HL-60/S4 (cell line): ENCODE results near the gene TSPAN33.
"Not testable (repeated sequence)": the region's sequence is repeated elsewhere in the genome, so short reads cannot be mapped to it uniquely, and the experiment has no call there.

Source experiments
- in situ Hi-C: fragments of 300-500 bp; cut with MboI; formaldehyde crosslinking; loops from 2 replicates; pipeline ENCODE4 v1.14.3; 2022; ENCODE audit warnings: low sequenced_read_pairs

TSPAN33 gene

GRCh38 chr7:129169686-129170440, 25.4 kb downstream of the TSPAN33 start:
- in situ Hi-C loops = no loop called here

DNA sequence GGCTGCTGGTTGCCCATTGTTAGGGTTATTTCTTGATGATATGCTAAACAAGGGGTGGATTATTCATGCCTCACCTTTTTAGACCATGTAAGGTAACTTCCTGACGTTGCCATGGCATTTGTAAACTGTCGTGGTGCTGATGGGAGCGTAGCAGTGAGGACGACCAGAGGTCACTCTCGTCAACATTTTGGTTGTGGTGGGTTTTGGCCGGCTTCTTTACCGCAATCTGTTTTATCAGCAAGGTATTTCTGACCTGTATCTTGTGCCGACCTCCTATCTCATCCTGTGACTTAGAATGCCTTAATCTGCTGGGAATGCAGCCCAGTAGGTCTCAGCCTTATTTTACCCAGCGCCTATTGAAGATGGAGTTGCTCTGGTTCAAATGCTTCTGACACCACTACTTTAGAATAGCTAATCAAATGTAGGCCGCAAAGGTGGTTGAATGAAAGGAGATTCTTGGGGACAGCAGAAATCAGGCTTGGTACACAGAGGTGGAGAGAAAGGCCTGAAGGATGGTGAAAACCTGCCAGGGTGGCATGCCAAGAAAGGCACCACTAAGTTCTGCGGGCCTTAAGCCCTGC, 26.0 kb downstream of the TSPAN33 start:
- in situ Hi-C loops = no loop called here

- in situ Hi-C loops = not testable (repeated sequence)
These were observed 29.4 kb downstream of the TSPAN33 start for GRCh38 chr7:129173861-129174260.

GRCh38 chr7:129176916-129177710, 32.6 kb downstream of the TSPAN33 start:
- in situ Hi-C loops = no loop called here

GRCh38 chr7:129184981-129185670, 40.6 kb downstream of the TSPAN33 start:
- in situ Hi-C loops = no loop called here

- in situ Hi-C loops = no loop called here
These were observed 42.3 kb downstream of the TSPAN33 start for GRCh38 chr7:129186749-129187260.

GRCh38 chr7:129187681-129188371, 43.3 kb downstream of the TSPAN33 start:
- in situ Hi-C loops = no loop called here

DNA sequence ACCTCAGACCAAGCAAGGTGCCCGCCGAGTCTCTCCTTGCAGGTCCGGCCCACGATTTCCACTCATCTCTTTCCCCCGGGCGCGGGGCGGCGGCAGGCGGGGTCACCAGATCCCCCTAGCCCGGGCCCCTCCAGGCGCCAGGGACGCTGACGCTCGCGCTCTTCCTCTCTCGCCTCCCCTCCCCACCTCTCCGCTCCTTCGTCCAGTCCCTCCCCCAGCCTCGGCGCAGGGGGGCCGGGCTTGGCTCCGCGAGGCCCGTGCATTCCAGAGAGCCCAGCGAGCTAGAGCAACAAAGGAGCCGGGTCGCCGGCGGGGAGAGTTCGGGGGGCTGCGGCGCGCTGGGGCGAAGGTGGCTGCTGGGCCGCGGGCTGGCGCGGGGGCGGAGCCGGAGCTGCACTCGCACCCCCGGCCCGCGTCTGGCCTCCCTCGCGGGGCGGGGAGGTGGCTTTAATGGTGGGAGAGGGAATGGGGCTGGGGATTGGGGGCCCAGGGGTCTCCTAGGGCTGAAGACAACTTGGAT, 43.9 kb downstream of the TSPAN33 start, which contains the start of gene SMO:
SMO (plus strand) TSS at position 262 of the 520 bp plus-strand sequence. CDS start 519 bp downstream, outside the sequence.
- in situ Hi-C loops = no loop called here

DNA sequence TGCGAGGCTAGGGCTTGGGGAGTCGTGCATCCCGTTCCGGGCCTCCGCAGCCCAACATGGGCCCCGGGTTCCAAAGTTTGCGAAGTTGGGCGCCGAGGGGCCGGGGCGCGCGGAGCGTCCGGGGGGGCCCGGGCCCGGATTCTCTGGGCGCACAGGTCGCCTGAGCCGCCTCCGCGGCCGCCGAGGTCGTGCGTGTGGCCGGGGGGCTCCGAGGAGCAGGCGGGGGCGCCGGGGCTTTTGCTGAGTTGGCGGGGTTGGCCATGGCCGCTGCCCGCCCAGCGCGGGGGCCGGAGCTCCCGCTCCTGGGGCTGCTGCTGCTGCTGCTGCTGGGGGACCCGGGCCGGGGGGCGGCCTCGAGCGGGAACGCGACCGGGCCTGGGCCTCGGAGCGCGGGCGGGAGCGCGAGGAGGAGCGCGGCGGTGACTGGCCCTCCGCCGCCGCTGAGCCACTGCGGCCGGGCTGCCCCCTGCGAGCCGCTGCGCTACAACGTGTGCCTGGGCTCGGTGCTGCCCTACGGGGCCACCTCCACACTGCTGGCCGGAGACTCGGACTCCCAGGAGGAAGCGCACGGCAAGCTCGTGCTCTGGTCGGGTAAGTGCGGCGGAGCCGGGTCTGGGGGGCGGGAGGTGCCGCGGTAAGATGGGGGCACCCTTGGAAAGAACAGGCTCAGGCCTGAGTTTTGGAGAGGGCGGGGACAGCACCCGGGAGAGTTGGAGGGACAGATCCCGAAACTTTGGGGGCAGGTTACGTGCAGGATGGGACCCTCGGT, 44.6 kb downstream of the TSPAN33 start:
- in situ Hi-C loops = no loop called here

- in situ Hi-C loops = no loop called here
These were observed 45.3 kb downstream of the TSPAN33 start for GRCh38 chr7:129189661-129190310.

GRCh38 chr7:129191272-129191671, 46.8 kb downstream of the TSPAN33 start:
- in situ Hi-C loops = no loop called here

DNA sequence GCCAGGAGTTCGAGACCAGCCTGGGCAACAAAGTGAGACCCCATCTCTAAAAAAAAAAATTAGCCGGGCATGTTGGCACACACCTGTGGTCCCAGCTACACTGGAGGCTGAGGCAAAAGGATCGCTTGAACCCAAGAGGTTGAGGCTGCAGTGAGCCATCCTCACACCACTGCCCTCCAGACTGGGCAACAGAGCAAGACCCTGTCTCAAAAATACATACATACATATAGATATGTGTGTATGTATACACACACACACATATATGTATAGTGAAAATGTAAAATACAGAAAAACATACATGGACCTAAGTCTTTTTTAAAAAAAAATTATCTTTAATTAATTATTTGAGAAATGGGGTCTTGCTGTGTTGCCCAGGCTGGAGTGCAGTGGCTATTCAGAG, 49.4 kb downstream of the TSPAN33 start:
- in situ Hi-C loops = no loop called here

DNA sequence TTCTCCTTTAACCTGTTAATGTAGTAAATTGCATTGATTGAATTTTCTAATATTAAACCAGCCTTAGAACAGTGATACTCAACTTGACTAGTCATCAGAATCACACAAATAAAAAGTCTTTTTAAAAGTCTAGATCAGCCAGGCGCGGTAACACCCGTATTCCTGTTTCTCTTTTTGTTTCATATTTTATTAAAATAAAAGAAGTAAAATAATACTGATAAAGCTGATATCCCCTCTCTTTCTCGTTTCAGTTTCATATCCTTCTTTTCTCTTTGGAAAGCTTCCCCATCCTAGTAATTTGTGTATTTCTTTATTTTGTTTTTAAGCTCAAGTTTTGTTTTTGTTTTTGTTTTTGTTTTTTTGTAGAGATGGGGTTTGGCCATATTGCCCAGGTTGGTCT, 53.3 kb downstream of the TSPAN33 start:
- in situ Hi-C loops = no loop called here

- in situ Hi-C loops = no loop called here
These were observed 54.9 kb downstream of the TSPAN33 start for GRCh38 chr7:129199406-129199805.

DNA sequence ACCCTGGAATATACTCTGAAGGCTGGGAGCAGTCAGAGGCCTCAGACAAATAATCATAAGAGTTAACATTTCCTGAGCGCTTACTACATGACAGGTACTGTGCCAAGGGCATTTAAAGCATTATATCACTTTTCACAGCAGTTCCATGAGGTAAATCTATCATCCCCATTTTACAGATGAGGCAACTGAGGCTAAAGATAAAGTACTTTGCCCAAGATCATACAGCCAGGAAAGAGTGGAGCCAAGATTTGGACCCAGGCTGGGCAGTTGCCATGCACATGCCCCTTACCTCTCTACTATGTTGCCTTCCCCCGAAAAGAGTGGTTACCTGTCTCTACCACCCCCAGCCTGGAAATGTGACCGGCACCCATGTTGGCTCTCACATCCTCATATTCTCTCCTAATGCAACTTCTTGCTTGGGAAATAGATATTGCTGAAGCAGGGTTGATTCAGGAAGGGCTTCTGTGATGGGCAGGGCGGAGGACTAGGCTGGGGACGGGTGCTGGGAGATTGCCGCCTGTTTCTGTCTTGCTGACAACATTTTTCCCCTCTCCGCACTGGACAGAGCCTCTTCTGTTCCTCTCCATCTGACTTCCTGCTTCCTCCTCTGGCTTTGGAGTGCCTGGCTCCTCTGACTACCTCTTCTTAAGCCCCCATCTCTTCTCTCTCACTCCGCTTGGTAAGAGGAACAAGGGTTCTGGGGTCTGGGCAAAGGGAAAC, 57.7 kb downstream of the TSPAN33 start:
- in situ Hi-C loops = loop anchor here (25.0 kb wide), 1 partner anchor 260 kb away; no protein-coding TSS in a partner anchor

DNA sequence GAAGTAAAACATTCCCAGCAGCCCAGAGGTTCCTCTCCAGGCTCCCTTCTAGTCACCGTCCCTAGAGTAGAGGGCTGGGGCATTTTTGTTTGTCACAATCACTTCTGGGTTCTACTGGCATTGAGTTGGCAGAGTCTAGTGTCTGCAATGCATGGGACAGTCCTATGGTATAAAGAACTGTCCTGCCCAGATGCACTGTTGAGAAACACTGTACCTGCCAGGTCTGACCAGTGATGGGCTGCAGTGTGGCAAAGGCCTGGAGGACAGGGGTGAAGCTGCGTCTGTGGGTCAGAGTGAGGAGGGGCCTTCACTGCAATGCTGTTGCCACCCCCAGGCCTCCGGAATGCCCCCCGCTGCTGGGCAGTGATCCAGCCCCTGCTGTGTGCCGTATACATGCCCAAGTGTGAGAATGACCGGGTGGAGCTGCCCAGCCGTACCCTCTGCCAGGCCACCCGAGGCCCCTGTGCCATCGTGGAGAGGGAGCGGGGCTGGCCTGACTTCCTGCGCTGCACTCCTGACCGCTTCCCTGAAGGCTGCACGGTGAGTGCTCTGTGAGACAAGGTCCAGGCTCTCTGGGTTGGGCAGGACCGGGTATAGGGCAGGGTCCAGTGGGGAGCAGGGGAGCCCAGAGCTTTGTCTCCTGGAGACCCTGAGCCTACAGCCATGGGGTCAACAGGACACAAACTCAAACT, 58.7 kb downstream of the TSPAN33 start:
- in situ Hi-C loops = loop anchor here (25.0 kb wide), 1 partner anchor 259 kb away; no protein-coding TSS in a partner anchor

DNA sequence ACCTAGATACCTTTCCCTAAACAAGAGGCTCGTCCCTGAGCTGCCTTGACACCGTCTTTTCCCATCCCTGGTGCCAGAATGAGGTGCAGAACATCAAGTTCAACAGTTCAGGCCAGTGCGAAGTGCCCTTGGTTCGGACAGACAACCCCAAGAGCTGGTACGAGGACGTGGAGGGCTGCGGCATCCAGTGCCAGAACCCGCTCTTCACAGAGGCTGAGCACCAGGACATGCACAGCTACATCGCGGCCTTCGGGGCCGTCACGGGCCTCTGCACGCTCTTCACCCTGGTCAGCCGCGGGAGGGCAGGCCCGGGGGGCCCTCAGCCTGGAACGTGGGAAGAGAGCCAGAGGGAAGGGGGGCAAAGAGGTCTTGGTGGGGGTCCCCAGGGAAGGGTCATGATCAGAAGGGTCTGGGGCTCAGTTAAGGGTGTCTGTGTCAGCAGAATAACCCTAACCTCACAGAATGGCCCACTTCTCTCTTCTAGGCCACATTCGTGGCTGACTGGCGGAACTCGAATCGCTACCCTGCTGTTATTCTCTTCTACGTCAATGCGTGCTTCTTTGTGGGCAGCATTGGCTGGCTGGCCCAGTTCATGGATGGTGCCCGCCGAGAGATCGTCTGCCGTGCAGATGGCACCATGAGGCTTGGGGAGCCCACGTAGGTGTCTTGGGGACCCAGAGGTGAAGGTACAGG, 60.8 kb downstream of the TSPAN33 start:
- in situ Hi-C loops = loop anchor here (25.0 kb wide), 1 partner anchor 257 kb away; no protein-coding TSS in a partner anchor
